Glomerular visceral epithelial cell (primary cell): ENCODE measurements around the gene C2orf92.

Experiments used
- DNase-seq: peaks from one replicate; pipeline ENCODE4 v3.0.0-alpha.2; 2016; ENCODE audit errors: extremely low spot score

The C2orf92 gene

DNA sequence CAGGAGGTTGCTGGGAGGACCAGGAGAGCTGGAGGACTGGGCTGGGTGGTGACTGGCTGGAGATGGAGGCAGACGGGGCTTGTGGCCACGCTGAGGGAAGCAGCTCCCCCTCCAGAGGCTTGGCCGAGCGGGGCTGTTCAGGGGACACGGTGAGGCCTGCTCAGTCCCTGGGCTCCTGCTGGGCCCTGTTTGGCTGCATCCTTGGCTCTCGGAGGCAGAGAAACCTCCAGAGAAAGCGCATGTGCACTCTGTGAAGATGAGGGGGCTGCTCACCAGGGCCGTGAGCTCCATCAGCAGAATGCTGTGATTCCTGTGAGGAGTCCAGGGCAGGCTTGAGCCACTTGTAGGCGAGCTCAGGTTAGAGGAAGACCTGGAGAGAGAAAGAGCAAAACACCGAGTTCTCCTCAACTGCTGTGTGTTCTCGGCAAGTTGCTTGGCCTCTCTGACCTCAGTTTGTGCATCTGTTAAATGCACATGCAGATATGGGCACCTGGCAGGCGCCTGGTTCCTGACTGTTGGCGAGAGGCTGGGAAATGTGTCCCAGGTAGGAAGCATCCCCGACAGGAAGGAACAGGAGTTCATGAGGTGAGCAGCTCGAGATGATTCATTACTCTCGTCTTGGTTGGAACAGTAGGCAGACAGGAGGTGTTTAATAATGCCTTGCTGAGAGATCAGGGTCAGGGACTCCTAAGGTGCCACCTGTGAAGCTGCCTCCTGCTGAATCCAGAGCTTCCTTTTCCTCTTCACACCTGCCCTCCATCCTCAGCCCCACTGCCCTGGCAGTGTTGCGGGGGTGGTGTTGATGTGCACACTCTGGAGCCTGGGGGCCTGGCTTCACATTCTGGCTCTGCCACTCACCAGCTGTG is 44.8 kb downstream of the C2orf92 start:
- no peak for DNase-seq

DNA sequence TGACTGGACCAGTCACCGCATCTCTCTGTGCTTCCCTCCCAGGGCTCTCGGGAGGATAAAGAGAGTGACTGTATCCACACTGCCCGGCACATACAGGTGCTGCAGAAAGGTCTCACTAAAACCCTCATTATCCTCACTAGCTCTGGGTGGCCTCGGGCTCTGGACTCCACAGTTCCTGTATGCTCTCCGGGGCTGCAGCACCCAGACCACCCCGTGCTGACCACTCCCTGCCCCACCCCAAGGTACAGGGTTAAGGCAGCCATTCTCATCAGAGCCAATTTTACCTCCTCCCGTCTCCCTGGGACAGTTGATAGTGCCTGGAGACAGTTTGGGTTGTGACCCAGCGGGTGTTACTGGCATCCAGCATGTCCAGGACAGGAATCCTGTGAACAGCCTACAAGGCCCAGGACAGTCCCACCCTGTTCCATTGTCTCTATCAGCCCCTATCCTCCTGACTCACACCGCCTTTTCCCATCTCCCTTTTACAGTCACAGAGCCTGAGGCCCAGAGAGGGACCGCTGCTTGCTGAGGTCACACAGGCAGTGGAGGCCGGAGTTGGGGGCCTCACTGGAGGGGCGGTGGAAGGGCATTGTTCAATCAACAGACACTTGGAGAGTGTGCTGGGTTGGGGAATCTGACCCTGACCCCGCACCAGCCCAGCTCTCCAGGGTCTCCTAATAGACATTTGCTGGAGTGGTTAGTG is 45.6 kb downstream of the C2orf92 start:
- no peak for DNase-seq

DNA sequence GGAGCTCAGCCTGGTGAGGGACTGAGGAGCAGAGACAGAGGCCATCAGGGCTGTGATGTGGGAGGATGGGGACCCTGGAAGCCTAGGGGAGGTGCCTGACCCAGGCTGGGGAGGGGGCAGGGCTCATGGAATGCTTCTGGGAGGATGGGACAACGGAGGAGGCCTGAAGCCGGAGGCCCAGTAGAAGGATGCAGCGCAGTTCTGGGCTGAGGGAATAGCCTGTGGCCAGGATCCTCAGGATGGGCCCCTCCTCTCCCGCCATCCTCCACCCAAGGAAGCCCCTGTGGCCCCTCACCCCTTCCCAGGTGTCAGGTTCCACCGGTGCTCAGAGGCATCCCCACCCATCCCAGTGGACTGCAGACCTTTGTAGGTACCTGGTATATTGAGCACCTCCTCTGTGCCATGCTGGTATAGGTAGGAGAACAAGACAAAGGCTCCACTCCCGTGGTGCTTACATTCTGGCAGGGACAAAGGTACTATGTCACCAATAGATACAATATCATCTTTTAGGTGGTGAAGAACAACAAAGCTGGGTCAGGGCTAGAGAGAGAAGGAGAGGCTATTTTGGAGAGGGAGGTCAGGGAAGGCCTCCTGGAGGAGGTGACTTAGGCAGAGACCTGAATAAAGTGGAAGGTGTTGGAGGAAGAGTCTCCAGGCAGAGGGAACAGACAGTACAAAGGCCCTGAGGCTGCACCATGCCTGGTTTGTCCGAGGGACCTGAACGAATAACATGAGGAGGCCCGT is 46.6 kb downstream of the C2orf92 start:
- DNase-seq: no peak

DNA sequence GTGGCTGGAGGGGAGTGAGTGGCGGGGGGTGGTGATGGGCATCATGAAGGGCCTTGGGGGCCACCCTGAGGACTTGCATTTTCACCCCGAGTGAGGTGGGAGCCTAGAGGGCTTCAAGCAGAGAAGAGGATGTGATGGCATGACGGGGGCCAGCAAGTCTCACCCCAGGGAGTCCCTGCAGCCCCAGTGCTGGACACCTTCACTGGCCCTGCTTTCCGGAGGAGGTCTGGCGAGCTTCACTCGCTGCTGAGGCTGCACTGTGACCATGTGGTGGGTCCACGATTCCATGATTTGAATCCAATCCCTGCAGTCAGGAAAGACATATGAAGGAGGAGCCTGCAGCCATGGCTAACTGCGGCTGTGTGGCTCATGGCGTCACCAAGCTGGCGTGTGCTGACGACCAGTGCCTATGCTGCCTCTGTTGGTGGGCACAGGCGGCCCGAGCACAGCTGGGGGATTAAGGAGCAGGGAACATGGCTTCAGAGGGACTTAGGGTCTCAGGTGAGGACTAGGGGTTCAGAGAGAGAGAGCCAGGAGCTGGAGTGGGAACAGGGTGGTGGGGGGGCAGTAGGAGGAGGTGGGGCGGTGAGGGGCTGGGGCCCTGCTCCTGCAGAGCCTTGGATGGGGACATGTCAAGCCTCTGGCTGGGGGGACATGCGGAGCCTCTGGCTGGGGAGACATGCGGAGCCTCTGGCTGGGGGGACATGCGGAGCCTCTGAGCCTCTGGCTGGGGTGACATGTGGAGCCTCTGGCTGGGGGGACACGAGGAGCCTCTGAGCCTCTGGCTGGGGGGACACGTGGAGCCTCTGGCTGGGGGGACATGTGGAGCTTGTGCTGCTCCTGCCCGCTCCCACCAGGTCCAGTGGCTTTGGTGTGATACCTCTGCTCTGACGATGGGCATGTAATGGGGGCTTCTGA is 47.4 kb downstream of the C2orf92 start:
- no peak for DNase-seq

DNA sequence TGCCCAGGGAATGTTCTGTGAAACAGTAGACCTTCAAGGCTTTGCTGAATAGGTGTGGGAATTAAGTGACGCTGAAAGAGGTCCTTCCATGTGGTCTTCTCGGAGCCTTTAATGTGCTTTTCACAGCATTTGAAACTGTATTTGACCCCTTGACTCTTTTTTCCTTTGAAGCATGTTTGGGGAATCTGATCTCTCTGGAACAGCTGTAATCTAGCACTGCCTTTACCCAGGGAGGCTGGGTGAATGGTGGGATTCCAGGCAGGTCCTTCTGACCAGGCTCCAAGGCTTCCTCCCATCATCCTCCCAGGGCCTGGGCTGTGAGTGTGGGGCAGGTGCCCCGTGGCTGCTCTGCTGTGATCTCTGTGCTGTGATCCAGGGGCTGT is 48.1 kb downstream of the C2orf92 start:
- DNase-seq: no peak

DNA sequence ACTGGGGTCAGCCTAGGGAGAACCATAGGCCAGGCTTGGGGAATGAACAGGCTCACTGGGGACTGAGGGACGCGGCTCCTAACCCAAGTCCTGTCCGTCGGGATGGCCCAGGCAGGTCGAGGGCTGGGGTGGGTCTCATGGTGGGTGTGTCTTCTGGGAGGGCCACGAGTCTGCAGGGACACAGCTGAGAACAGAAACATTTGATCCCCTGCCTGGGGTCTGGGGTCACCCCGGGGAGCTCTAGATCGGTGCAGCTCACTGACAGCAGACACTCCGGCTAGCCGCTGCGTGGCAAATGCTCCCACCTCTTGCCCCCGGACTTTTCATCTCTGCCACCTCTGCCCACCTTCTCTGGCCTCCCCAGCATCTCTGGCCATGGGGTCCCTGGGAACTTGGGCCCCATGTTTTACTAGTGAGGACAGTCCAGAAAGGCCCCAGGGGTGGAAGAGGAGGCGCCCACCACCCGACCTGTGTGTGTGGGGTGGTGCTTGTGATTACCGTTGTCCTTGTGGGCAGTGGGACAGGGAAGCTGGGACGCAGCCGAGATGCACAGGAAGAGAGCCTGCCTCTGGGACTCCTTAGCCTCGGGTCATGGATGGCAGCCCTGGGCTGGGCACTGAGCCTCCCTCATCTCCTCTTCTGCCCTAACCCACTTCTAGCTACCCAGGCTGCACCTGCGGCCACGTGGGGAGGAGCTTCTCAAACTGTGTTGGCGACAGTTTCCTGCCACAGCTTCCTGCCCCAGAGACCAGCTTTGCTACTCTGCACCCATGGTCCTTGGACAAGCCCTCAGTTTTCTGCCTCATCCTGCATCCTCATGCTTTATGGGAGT is 48.8 kb downstream of the C2orf92 start:
- DNase-seq: no peak

DNA sequence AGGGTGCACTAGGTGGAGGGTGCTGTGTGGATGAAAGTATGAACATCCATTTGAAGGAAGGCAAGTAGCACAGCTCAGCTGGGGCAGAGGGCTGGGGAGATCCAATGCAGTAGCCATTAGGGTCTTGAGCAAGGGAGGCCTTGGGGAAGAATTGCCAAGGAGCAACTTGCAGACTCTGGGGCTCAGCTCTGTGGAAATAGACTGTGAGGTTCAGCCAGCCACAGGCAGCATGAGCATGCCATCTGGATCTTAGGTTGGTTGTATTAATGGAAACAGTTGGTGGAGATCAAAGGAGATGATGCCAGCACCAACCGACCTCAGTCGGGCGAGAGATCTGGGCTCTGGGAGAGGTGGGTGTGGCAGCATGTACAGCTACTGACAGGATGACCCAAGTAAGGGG is 49.4 kb downstream of the C2orf92 start:
- DNase-seq: no peak

DNA sequence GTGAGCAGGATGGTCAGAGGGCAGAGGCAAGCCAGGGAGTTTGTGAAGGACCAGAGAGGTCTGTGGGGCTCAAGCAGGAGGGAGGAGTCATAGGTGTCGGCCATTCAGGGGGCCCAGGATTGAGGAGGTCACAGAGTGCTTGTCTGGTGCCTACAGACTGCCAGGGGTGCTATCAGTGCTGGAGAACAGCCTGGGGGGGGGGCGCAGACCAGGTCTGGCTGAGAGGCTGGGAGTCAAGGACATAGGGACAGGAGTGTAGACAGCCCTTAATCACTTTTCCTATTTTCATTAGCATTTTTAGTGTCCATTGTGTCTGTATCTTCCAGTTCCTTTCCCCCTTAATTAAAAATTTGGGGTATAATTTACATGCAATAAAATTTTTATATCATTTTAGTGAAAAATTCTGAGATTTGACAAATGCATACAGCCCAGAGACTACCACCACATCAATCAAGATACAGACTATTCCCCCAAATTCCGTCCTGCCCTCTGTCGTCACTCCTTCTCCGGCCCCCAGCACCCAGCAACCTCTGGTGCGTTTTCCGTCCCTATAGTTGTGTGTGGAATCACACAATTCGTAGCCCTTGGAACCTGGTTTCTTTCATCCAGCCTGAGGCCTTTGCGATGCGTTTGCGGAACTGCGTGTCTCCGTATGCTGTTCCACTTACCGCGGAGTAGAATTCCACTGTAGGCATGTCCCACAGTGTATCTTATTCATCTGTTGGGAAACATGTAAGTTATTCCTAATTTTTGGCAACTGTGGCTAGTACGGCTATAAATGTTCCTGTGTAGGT is 50.0 kb downstream of the C2orf92 start:
- DNase-seq: no peak

DNA sequence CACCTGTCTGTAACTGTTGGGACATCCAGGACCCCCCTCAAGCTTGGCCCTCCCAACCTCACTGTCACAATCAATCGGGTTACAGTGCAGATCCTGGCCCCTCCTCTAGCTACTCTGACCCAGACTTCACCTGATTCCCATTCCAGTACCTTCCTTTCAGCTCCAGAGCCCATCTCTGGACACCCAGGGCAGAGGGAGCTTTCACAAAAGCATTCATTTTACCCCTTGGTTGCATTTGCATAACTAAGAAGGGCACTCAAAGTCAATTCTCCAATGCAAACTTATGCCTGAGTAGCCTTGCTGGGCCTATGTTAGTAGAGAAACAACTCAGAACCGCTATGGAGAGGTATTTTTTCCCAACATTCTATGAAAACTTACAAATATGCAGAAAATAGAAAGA is 51.2 kb downstream of the C2orf92 start:
- no peak for DNase-seq

DNA sequence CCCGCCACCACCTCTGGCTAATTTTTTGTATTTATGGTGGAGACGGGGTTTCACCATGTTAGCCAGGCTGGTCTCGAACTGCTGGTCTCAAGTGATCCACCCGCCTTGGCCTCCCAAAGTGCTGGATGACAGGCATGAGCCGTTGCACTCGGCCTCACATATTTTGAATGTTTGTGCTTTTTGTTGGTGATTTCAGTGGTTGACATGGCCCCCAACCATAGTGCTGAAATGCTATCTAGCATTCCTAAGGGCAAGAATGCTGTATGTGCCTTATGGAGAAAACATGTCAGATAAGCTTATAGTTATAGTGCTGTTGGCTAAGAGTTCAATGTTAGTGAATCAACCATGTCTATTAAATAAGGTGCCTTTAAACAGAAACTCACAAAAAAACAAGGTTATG is 52.7 kb downstream of the C2orf92 start:
- no peak for DNase-seq

DNA sequence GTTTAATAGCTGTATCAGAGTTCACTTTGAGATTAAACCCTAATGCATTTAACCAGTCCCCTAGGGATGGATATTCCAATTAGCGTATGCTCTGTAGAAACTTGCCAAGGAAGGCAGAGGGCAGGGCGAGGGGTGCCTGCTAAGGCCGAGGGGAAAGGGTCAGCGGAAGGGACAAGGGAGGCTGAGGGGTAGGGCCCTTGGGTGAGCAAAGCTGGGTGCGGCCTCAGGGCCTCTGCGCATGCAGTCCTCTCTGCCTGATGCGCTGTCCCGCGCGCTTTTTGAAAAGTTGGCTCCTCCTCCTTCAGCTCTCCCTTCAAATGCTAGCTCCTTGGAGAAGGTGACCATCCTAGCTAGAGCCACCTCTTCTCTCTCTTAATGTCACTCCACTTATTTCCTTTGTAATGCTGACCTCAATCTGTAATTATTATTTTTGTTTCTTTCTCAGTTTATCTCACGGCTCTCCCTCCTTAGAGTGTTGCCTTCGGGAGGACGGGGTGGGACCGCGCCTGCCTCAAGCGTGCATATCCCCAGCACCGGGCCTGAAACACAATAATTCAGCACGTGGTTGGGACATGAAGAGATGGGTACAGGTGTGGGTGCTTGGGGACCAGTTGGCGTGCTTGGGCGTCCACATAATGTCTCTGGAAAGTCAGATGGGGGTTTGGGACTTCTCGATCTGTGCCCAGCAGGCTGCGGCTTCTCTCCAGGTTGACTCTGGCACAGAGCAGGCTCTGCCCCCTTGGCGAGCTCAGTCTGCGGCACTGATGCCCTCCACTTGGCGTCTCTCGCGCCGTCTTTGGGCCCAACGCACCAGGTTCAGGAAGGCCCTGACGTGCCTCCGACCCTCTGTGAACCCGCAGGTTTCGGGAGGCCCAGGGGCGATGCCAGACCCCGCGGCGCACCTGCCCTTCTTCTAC is 53.9 kb downstream of the C2orf92 start:
- no peak for DNase-seq

DNA sequence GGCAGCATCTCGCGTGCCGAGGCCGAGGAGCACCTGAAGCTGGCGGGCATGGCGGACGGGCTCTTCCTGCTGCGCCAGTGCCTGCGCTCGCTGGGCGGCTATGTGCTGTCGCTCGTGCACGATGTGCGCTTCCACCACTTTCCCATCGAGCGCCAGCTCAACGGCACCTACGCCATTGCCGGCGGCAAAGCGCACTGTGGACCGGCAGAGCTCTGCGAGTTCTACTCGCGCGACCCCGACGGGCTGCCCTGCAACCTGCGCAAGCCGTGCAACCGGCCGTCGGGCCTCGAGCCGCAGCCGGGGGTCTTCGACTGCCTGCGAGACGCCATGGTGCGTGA is 54.5 kb downstream of the C2orf92 start:
- DNase-seq: no peak

DNA sequence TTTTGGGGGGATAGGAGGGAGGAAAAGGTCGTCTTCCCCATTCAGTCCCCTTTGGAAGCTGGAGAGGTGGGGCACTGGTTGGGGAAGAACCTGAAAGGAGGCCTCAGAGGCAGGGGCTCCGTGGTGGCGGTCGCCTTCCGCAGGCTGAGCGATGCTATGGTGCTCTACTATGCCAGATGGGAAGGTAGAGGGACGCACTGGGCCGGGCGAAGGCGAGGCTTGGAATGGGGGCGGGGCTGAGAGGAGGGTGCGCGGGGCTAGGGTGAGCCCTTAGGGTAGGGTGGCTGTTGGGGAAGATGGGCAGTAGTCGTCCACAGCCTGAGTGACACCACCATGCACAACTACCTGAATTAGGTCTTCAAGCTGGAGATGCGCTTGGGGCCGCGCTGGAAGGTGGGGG is 55.0 kb downstream of the C2orf92 start:
- no peak for DNase-seq

DNA sequence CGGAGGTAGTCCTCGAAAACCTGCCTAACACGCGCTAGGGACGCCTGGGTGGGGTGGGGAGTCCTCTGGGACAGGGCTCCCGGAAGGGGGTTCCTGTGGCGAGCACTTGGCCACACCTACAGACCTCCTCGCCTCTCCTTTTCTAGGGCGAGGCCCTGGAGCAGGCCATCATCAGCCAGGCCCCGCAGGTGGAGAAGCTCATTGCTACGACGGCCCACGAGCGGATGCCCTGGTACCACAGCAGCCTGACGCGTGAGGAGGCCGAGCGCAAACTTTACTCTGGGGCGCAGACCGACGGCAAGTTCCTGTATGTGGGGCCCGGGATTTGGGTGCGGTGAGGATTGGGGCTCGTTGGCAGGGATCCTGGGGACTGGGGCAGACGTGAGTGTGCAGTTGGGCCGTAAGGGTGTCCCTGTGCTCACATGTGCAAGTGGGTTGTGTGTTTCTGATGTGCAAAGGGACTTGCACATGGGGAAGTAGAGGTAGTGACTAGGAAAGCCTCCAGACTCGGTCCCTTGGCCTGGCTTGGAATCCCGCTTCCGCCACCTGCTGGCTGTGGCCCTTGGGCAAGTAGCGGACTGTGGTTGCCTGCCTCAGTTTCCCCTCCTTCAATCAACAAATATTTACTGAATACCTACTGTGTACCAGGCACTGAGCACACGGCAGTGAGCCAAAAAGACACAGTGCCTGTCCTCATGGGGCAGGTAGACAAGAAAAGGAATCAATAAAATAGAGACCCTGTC is 55.6 kb downstream of the C2orf92 start:
- DNase-seq: no peak

DNA sequence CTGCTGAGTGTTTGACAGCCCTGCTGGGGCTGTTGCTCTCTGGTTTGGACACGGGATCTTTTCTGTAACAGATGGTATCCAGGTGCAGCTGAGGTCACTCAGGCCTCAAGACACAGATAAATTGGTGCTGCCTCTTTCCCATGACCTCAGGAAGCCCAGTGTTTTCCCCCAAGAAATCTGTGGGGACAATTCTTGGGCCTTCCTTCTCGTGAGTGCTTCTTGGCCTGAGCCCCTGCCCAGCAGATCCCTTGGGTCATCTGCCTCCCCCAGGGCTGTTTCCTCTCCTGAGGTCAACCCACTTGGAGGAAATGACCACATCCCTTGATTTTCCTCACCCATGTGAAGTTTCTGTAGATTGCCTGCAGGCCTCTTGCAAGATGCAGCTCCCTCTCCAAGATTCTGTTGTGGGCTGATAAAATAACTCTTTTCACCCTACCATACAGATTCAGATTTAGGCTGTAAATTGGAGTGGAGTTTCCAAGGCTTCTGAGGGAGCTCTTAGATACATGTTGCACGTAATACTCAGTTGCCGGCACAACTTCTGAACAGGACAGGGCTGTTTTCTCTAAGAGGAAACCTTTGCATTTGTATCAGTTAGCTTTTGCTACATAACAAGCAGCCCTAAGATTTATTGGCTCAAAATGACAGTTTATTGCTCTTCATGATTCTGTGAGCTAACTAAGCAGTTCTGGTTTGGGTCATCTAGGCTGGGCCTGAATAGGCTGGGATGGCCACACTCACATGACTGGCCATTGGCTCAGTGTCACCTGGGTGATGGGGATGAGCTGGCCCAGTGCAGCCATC is 57.0 kb downstream of the C2orf92 start:
- DNase-seq: no peak

DNA sequence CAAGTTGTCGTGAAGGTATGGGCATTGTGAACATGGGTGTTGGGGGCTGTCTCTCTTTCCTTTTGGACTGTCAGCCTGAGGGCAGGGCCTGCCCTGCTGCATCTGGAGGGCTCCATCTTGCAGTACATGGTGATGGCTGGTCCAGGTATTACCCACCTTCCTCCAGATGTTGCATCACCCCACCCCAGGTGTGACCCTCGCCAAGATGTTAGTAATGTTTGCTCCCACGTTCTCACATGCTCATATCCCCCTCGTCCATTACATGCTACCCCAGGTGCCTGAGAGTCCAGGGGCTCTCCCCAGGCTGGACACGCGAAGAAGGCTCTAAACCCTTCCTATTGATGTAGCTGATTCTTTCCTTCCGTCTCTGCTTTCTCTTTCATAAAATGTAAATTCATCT is 57.8 kb downstream of the C2orf92 start:
- no peak for DNase-seq

DNA sequence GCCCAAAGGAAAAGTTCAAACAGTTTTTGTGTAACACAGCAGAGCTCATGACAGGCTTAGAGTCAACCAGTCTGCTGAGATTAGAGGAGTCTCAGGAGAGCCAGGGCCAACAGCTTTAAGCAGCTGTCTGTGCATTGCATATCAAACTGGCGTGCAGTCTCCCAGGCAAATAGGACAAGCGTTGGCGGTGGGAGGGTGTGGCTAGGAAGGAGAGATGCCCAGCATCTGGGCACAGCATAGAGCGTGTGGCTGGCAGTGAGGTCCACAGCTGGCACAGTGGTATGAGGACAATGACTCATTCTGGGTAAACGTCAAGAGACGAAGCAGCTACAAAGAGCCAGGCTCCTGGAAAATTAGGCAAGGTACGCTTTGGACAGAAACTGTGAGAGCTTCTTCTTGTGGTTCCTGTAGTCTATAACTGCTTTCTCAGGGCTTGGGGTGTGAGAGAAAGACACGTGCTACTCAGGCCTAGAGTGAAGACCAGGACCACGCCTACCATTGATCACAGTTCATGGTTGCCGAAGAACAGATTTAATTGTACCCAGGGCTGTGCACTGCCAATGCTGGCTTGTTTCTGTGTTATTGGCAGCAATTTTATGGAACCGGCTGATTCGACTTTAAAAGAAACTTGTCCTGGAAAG is 58.7 kb downstream of the C2orf92 start:
- no peak for DNase-seq
